GM03348 (cell line): ENCODE data around the gene SNORC.

Experiments used
- DNase-seq: peaks from one replicate; pipeline ENCODE4 v3.0.0; 2012; ENCODE audit warnings: low spot score

The SNORC gene

DNA sequence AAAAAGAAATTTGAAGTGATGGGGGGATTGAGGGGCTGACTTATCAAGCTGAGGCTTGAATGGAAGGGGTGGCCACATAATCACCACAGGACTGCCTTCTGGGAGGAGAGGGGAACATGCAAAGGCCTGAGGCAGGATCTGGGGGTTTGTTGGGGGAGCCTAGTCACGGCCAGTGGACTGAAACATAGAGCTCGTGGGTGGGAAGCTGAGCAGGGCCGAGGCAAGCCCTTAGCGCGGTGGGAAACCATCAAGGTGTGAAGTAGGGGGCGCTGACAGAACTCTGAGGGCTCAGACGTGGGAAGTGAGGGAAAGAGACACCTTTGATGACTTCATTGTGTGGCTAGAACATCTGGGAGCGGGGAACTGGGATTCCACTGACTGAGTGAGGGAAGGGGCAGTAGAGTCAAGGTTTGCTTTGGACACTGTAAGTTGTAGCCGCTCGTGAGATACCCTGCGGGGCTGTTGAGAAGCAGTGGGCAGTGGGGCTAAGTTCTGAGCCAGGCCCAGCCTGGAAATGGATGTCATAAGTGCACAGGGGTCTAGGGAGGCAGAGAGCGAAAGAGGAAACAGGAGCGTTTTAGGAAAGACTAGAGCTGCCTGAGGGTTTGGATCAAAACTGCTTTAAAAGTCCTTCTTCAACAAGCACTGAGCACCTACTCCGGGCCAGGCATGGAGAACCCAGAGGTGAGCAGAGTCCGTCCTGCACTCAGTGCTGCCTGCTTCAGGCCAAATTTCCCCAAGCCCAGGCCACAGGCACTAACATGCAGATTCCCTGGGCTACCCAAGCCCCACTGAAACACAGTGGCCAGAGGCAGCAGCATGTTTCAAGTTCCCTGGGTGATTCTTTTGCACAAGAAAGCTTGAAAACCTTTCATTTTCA lies 686 bp upstream of the SNORC start:
- no peak for DNase-seq

DNA sequence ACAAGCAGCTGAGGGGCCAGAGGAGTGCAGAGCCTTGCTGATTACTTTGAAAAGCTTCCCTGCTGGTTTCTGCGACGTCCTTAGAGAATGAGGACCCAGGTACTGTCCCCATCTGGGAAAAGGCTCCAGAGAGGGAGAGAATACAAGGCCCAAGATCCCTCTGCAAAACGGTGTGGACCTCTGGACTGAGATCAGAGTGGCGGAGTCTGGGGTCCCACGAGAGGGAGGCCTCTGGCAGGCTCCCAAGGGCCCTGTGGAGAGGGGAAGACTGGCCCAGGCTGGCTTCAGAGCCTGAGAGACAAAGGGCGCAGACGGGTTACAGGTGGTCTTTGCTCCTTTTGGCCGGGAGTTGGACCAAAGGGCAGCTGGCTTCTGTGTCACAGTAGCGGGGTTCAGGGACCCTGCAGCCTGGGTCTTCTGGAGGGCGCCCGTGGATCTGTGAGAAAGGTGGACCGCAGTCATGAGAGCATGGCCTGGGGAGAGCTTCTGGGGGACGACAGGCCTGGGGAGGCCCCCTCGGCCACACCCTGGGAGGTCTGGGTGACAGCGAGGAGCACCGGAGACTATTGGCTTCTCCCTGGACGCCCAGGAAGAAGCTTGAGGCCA lies 805 bp downstream of the SNORC start:
- DNase-seq, result no peak

DNA sequence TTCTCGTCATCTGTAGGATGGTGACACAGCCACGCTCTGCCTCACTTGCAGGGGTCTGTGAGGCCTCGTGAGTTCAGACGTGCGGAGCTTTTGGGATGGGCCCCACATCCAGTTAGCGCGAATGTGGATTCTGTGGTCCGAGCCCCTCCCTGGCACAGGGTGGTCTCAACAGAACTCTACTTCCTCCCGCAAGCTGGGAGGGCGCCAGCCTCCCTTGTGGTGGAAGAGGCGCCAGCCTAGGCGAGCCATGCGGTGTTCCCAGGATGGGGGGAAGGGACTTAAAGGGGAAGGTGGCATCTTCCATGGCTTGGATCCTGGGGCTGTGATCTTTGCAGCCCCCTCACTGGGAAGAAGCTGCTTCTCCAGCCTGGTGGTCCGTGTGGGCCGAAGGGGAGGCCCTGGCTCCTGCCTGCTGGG lies 1.4 kb downstream of the SNORC start:
- DNase-seq, result no peak

GRCh38 chr2:232871835-232872736 lies 2.0 kb downstream of the SNORC start:
- DNase-seq, result no peak

GRCh38 chr2:232872826-232873225 lies 2.8 kb downstream of the SNORC start:
- no peak for DNase-seq

DNA sequence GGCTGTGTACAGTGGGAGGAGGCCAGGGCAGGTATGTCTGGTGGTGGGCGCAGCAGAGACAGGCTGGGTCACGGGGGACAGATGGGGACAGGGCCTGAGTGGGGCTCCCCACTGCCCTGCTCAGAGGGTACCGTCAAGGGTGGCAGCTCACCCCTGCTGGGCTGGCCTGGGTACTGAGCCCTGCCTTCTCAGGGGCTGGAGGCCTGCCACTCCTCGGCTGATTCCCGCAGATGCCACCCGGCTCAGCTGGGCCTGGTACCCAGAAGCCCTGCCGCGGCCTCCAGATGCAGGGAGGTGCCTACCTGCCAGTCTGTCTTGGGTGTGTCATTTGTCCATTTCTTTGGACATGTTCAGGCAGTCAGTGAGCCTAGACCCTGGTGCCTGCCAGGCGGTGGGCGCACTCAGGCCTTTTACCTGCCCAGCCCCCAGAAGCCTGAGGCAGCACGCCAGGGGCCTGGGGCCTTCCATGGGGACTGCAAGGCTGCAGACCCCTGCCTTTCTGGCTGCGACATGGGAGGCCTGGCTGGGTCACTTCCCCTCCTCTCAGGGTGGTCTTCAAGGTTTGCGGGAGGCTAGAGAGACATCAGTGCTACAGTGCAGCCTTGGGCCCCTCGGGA lies 3.3 kb downstream of the SNORC start:
- DNase-seq, result no peak

GRCh38 chr2:232873909-232874641 lies 4.0 kb downstream of the SNORC start:
- DNase-seq, result no peak

DNA sequence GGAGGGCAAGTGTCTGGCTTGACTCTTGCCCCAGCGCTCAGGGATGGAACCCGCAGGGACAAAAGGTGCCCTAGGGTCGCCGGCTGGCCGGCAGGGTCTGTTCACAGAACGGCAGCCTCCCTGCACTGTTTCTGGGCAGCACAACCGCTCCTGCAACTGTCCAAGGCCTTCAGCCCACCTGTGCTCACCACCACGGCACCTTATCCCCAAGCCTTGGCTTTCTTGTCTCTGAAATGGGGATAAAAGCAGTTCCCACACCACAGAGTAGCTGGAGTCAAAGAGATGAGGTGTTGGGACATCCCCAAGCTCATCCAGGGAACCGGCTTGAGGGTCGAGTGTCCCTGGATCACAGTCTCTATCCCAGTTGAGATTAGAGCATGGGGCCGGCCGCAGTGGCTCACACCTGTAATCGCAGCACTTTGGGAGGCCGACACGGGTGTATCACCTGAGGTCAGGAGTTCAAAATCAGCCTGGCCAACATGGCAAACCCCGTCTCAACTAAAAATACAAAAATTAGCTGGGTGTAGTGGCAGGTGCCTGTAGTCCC lies 4.7 kb downstream of the SNORC start:
- DNase-seq, result no peak

DNA sequence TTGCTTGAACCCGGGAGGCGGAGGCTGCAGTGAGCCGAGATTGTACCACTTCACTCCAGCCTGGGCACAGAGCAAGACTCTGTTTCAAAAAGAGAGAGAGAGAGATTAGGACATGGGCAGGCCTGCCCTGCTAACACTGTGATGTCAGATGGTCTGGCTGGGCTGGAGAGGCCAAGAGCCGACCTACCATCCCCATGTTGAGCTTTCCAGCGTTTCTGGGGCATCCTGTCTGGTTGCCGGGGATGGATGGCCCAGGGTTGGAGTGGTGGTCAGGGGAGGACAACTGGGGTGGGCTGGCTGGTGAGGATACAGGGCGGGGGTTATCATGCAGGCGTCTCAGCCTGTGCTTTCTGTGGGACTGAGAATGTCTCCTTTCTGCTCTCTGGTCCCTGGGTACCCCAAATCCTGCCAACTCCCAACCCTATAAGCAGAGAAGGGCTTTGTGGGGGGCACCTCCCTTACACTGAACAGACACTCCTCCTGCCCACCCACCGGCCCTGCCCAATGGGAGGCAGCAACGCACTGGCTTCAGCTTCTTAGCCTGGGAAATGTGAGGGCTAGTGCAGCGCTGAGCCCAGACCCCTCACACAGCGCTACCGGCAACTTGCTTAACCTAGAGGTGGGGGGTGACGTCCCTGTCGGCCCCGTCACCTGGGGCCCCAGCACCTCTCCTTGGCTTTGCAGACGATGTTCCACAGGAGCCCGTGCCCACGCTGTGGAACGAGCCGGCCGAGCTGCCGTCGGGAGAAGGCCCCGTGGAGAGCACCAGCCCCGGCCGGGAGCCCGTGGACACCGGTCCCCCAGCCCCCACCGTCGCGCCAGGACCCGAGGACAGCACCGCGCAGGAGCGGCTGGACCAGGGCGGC lies 5.4 kb downstream of the SNORC start:
- no peak for DNase-seq

DNA sequence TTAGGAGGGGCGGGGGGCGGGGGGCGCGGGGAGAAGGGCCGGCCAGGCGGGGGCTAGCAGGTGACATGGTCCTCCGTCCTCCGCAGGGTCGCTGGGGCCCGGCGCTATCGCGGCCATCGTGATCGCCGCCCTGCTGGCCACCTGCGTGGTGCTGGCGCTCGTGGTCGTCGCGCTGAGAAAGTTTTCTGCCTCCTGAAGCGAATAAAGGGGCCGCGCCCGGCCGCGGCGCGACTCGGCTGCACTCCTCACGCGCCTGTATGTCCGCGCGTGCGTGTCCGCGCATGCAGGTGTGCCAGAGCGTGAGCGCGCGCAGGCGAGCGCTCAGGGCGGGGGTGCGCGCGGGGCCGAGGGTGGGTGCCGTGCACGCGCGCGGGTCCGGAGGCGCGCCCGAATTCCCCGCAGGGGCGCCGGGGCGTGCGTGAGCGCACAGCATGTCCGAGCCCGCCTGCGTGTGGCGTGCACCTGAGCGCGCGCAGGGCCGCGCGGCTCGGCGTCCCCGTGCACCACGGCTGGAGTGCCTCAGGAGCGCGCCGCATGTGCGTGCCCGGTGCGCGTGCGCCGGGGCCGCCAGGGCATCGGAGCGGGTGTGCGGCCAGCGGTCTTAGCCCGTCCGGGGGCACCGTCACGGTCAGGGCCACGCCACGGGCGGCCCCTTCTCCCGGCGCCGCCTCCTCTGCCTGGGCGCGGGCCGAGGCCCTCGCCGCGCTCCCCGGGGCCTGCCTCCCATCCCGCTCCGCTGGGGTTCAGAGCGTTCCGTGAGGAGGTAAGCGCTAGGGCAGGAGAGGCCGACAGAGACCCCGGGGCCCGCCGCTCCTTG lies 6.3 kb downstream of the SNORC start:
- DNase-seq, result peak; percentile 44

DNA sequence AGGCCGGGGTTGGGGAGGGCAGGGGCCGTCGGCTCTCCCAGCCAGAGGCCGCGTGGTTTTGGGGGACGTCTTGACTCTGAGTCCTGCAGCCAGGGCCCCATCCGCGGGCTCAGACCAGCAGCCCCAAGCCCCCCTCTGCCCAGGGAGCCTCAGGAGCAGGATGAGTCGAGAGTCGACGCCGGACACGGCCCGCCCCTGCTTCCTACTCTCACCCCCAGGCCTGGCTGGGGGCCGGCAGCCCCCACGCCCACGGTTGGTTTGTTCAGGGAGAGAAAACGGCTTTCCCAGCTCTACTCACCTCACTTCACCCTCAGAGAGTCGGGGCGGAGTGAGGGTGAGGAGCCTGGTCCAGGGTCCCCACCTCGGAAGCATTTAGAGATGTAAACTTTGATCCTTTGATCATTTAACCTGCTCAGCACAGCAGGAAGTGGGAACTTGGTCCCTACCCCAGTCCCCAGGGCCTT lies 6.9 kb downstream of the SNORC start:
- no peak for DNase-seq

DNA sequence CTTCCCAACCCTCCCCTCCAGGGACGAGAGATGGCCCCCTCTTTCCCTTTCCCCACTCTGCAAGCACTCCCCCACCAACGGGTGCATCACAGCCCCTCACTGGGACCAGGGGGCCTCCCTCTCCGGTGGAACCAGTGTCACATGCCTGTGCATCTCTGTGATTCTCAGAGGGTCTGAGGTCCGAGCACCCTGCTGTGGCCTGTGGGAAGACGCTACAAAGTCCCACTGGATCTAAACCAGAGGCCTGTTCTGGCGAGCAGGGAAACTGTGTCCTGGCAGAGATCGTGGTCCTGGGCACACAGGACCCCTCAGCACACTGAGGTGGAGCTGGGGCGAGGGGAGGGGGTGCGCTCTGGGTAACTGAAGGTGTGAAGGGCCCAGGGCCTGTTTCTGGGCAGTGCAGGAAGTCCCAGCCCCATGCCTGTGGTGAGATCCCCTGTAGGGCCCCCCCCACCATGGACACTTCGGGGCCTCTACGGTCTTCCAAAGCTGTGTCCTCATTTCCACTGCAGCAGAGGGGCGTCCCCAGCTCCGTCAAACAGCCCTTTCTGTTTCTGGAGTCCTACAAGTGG lies 8.0 kb downstream of the SNORC start:
- no peak for DNase-seq

DNA sequence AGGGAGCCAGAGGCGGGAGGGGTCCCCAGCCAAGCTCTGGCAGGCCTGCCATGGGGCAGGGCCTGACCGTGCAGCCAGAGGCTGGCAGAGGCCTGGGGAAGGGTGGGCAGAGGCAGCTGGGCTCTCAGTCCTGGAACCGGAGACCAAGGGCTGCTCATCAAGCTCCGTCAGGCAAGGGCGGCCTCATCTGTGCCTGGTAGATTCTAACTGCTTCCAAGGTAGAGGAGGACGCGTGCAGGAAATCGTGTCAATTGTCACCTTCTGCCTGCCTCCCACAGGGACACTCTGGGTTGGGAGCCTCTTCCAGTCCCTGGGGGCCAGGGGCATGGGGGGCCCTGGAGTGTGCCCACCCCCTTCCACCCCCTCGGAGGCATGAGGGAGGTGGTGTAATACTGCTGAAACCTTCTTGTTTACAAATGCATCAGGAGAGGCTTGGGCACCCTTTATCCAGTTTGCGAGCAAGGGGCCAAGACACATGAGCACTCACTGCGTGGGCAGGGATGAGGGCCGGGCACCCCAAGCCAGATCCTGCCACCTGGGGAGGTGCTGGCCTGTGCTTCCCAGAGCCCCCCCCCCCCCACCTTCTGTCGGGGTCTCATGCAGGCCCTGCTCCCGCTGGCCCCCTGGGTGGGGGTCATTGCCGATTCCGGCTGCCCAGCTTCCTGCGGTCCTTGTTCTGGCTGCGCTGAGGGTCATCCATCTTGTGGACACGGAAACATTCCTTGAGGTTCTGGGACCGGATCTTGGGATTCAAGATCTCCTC lies 9.0 kb downstream of the SNORC start:
- peak; percentile 5 for DNase-seq

GRCh38 chr2:232879618-232880494 lies 9.8 kb downstream of the SNORC start:
- DNase-seq, result no peak

DNA sequence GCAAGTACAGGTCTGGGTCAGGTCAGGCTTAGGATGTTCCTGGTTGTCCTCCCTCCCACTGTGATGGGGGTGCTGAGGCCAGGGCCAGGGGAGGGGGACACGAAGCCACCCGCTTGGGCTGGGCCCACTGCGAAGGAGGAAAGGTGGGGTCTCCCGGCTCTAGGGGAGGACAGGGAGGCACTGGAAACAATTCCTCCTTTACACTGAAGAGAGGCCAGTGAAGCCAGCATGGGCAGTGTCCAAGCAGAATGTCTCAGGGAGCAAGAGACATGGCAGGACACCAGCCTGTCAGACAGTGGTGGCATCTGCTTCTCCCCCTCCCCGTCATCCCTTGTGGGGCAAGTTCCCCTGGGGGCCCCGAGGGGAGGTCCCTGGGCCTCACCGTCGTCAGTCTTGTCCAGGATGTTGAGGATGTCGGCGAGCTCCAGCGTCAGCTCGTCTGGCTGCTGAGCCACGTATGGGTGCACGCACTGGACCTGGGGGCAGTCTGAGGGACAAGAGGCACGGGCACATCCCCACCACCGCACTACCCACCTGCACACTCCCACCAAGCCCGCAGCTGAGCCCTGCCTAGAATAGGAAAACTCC lies 10.8 kb downstream of the SNORC start:
- DNase-seq, result no peak

- no peak for DNase-seq
Observed at GRCh38 chr2:232882085-232882484, 12.0 kb downstream of the SNORC start.
